ENCODE data around the gene QRFP. TPM values are rescaled to one million over a fixed set of nuclear protein-coding genes. Genes with fewer than 3 reads are reported as not detected.

Gene QRFP
- total RNA-seq, 2 donors from 2014 or later = not detected

- DNase-seq (ENCODE audit: low spot score) (no peak), ATAC-seq (ENCODE audit: insufficient number of reproducible peaks, low FRiP score, low read depth) (no peak)
- Histone ChIP-seq H3K27me3 (replicated peaks; ENCODE audit: insufficient read depth) (no peaks in the 10 kb centered on the region), H3K36me3 (peaks cover 17% of the 10 kb centered on the region), H3K27ac (no peak overlapping the region), H3K4me3 (no peak overlapping the region), H3K4me1 (ENCODE audit: control insufficient read depth in 1 of 2, low read depth in 2 of 2) (peaks cover 3 to 18% of the 10 kb centered on the region in 2 donors), H3K9me3 (no peaks in the 10 kb centered on the region)
- TF ChIP-seq CTCF (IDR thresholded peaks at IDR 0.05) = no peak
Measured at GRCh38 chr9:130895038-130895437, 1.6 kb downstream of the QRFP start.

- DNase-seq (ENCODE audit: low spot score) (no peak), ATAC-seq (ENCODE audit: insufficient number of reproducible peaks, low FRiP score, low read depth) (no peak)
- Histone ChIP-seq H3K4me3 (no peak overlapping the region), H3K27me3 (replicated peaks; ENCODE audit: insufficient read depth) (no peaks in the 10 kb centered on the region), H3K27ac (no peak overlapping the region), H3K36me3 (peaks cover 19% of the 10 kb centered on the region), H3K9me3 (no peaks in the 10 kb centered on the region), H3K4me1 (ENCODE audit: control insufficient read depth in 1 of 2, low read depth in 2 of 2) (peaks cover 3 to 18% of the 10 kb centered on the region in 2 donors)
- no peak for TF ChIP-seq CTCF (IDR thresholded peaks at IDR 0.05)
Measured at GRCh38 chr9:130894546-130894945, 2.1 kb downstream of the QRFP start.

- Histone ChIP-seq H3K27ac (no peak overlapping the region), H3K9me3 (no peaks in the 10 kb centered on the region), H3K36me3 (peaks cover 22% of the 10 kb centered on the region), H3K27me3 (replicated peaks; ENCODE audit: insufficient read depth) (no peaks in the 10 kb centered on the region), H3K4me3 (peak overlapping the region; percentile 36), H3K4me1 (ENCODE audit: control insufficient read depth in 1 of 2, low read depth in 2 of 2) (peaks cover 3 to 18% of the 10 kb centered on the region in 2 donors)
- no peak for DNase-seq (ENCODE audit: low spot score)
- TF ChIP-seq CTCF (IDR thresholded peaks at IDR 0.05) = no peak
- no peak for ATAC-seq (ENCODE audit: insufficient number of reproducible peaks, low FRiP score, low read depth)
Measured at GRCh38 chr9:130893341-130894101, 3.1 kb downstream of the QRFP start.

GRCh38 chr9:130892477-130893304 is 3.9 kb downstream of the QRFP start:
- Histone ChIP-seq H3K4me1 (ENCODE audit: control insufficient read depth in 1 of 2, low read depth in 2 of 2) (peaks cover 3 to 21% of the 10 kb centered on the region in 2 donors), H3K36me3 (peaks cover 22% of the 10 kb centered on the region), H3K4me3 (no peak overlapping the region), H3K9me3 (no peaks in the 10 kb centered on the region), H3K27me3 (replicated peaks; ENCODE audit: insufficient read depth) (no peaks in the 10 kb centered on the region), H3K27ac (no peak overlapping the region)
- ATAC-seq (ENCODE audit: insufficient number of reproducible peaks, low FRiP score, low read depth) = no peak
- no peak for DNase-seq (ENCODE audit: low spot score)
- TF ChIP-seq CTCF (IDR thresholded peaks at IDR 0.05) = no peak
